Body of pancreas (tissue), 4 donors: Measurements from ENCODE around the gene PPP4R4.

Source experiments
- POLR2A ChIP-seq, 3 donors: fragments of 450-650 bp; IDR thresholded peaks; one replicate each; pipeline ENCODE4 v1.6.1; 2016; ENCODE audit warnings: antibody characterized with exemption in 3 of 3, mild to moderate bottlenecking in 2 of 3
- TF ChIP-seq, protein P1 (sequence below), 7 experiments: fragments of 450-650 bp in 4 of 7; fragments of 200-600 bp in 3 of 7; sonication (generic) in 3 of 7; IDR thresholded peaks; one replicate each; pipeline ENCODE4 v1.5.1; 2016 to 2019; ENCODE audit warnings: antibody characterized with exemption in 7 of 7

DNA sequence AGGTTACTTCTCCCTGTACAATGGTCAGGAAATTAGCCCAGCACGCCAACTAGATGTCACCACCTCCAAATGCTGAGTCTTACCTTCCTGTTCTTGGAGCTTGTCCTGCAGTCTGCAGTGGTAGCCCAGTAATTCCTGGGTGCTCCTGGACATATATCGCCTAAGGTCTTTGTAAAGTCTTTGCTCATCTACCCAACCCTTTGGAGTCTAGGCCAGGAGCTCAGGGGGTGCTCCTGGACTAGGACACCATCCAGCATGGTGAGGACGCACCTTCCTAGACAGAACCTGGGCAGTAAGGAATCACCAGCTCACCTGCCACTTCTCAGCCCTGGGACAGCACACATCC lies 118.4 kb downstream of the PPP4R4 start:
- TF ChIP-seq, protein P1, sequence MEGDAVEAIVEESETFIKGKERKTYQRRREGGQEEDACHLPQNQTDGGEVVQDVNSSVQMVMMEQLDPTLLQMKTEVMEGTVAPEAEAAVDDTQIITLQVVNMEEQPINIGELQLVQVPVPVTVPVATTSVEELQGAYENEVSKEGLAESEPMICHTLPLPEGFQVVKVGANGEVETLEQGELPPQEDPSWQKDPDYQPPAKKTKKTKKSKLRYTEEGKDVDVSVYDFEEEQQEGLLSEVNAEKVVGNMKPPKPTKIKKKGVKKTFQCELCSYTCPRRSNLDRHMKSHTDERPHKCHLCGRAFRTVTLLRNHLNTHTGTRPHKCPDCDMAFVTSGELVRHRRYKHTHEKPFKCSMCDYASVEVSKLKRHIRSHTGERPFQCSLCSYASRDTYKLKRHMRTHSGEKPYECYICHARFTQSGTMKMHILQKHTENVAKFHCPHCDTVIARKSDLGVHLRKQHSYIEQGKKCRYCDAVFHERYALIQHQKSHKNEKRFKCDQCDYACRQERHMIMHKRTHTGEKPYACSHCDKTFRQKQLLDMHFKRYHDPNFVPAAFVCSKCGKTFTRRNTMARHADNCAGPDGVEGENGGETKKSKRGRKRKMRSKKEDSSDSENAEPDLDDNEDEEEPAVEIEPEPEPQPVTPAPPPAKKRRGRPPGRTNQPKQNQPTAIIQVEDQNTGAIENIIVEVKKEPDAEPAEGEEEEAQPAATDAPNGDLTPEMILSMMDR (IDR thresholded peaks at IDR 0.05) = no peak
- TF ChIP-seq POLR2A (IDR thresholded peaks at IDR 0.05) = no peak
